Measurements from ENCODE around the gene STN1. TPM values are rescaled to one million over a fixed set of nuclear protein-coding genes. Genes with fewer than 3 reads are reported as not detected.

Gene STN1
- total RNA-seq, 1 experiment from 2014 or later, result 16.1 TPM

DNA sequence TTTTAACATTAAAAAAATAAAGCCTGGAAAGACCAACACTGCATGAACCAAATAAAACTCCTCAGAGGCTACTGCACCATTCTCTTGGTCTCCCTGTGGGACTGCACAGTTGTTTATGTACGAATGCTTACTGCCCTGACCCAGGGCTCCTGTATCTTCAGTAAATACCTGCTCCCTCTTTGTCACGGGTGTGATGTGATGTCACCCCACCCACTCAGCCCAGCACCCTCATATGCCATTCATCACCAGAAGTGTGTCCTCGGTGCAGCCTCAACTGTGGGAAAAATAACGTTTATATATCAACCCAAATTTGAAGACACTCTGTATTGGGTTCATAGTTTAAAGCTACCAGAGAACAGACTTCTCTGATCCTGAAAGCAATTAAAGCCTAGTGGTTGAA, 48.6 kb downstream of the STN1 start:
- no TSS peak for BruUV-seq (replicated peaks)
- no peak overlapping the region for H3K4me3 Mint-ChIP-seq (ENCODE audit: unreplicated experiment)
- no peaks in the 10 kb centered on the region for H3K4me1 ChIP-seq
- DNase-seq, result no peak
- TF ChIP-seq, protein P1, sequence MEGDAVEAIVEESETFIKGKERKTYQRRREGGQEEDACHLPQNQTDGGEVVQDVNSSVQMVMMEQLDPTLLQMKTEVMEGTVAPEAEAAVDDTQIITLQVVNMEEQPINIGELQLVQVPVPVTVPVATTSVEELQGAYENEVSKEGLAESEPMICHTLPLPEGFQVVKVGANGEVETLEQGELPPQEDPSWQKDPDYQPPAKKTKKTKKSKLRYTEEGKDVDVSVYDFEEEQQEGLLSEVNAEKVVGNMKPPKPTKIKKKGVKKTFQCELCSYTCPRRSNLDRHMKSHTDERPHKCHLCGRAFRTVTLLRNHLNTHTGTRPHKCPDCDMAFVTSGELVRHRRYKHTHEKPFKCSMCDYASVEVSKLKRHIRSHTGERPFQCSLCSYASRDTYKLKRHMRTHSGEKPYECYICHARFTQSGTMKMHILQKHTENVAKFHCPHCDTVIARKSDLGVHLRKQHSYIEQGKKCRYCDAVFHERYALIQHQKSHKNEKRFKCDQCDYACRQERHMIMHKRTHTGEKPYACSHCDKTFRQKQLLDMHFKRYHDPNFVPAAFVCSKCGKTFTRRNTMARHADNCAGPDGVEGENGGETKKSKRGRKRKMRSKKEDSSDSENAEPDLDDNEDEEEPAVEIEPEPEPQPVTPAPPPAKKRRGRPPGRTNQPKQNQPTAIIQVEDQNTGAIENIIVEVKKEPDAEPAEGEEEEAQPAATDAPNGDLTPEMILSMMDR (IDR thresholded peaks at IDR 0.05; ENCODE audit: insufficient read depth in 1 of 2, low read depth in 1 of 2, low read length in 1 of 2, severe bottlenecking in 1 of 2, unreplicated experiment in 1 of 2), result no peak
- ChIA-PET CTCF (no interaction called here), POLR2A (no interaction called here)
- no peaks in the 10 kb centered on the region for H3K27me3 ChIP-seq (replicated peaks; ENCODE audit: control insufficient read depth, insufficient read depth, low read length)
- no peak overlapping the region for H3K4me3 ChIP-seq (ENCODE audit: low read depth, low read length)
- H3K9me3 ChIP-seq, result peaks cover 13% of the 10 kb centered on the region
- peaks cover 6% of the 10 kb centered on the region for H3K36me3 Mint-ChIP-seq (ENCODE audit: insufficient read depth, unreplicated experiment)
- intact Hi-C loops (cut with micrococcal nuclease; ENCODE audit: unreplicated experiment), result no loop called here
- H3K27ac Mint-ChIP-seq (ENCODE audit: unreplicated experiment), result no peak overlapping the region
- peaks cover 12% of the 10 kb centered on the region for H3K4me1 Mint-ChIP-seq (ENCODE audit: low read depth, unreplicated experiment)
- H3K27me3 Mint-ChIP-seq (ENCODE audit: insufficient read depth, unreplicated experiment), result no peaks in the 10 kb centered on the region
- no peaks in the 10 kb centered on the region for H3K36me3 ChIP-seq (ENCODE audit: control insufficient read depth, insufficient read depth, low read length)
- H3K9me3 Mint-ChIP-seq (ENCODE audit: unreplicated experiment), result peaks cover 15% of the 10 kb centered on the region

- BruUV-seq (replicated peaks), result no TSS peak
- H3K27ac Mint-ChIP-seq (ENCODE audit: unreplicated experiment), result no peak overlapping the region
- TF ChIP-seq, protein P1 (IDR thresholded peaks at IDR 0.05; ENCODE audit: insufficient read depth in 1 of 2, low read depth in 1 of 2, low read length in 1 of 2, severe bottlenecking in 1 of 2, unreplicated experiment in 1 of 2), result no peak
- no peak overlapping the region for H3K4me3 ChIP-seq (ENCODE audit: low read depth, low read length)
- POLR2A ChIA-PET, result interaction anchor here (0.8 kb wide), 1 partner anchor 68 kb away, joined by 3 read pairs; no protein-coding TSS in a partner anchor
- CTCF ChIA-PET, result no interaction called here
- DNase-seq, result no peak
- no peaks in the 10 kb centered on the region for H3K36me3 ChIP-seq (ENCODE audit: control insufficient read depth, insufficient read depth, low read length)
- peaks cover 18% of the 10 kb centered on the region for H3K9me3 Mint-ChIP-seq (ENCODE audit: unreplicated experiment)
- intact Hi-C loops (cut with micrococcal nuclease; ENCODE audit: unreplicated experiment), result no loop called here
- H3K4me1 Mint-ChIP-seq (ENCODE audit: low read depth, unreplicated experiment), result peaks cover 12% of the 10 kb centered on the region
- peaks cover 6% of the 10 kb centered on the region for H3K36me3 Mint-ChIP-seq (ENCODE audit: insufficient read depth, unreplicated experiment)
- H3K27me3 ChIP-seq (replicated peaks; ENCODE audit: control insufficient read depth, insufficient read depth, low read length), result no peaks in the 10 kb centered on the region
- no peaks in the 10 kb centered on the region for H3K4me1 ChIP-seq
- H3K9me3 ChIP-seq, result peaks cover 18% of the 10 kb centered on the region
- no peak overlapping the region for H3K4me3 Mint-ChIP-seq (ENCODE audit: unreplicated experiment)
- no peaks in the 10 kb centered on the region for H3K27me3 Mint-ChIP-seq (ENCODE audit: insufficient read depth, unreplicated experiment)
Observed at GRCh38 chr10:103868200-103868599, 49.8 kb downstream of the STN1 start.

- H3K27me3 Mint-ChIP-seq (ENCODE audit: insufficient read depth, unreplicated experiment), result no peaks in the 10 kb centered on the region
- no peaks in the 10 kb centered on the region for H3K27me3 ChIP-seq (replicated peaks; ENCODE audit: control insufficient read depth, insufficient read depth, low read length)
- TF ChIP-seq, protein P1 (IDR thresholded peaks at IDR 0.05; ENCODE audit: insufficient read depth in 1 of 2, low read depth in 1 of 2, low read length in 1 of 2, severe bottlenecking in 1 of 2, unreplicated experiment in 1 of 2), result no peak
- H3K4me1 ChIP-seq, result no peaks in the 10 kb centered on the region
- BruUV-seq (replicated peaks), result no TSS peak
- no peak overlapping the region for H3K27ac Mint-ChIP-seq (ENCODE audit: unreplicated experiment)
- no peak overlapping the region for H3K4me3 ChIP-seq (ENCODE audit: low read depth, low read length)
- POLR2A ChIA-PET, result no interaction called here
- no peaks in the 10 kb centered on the region for H3K4me1 Mint-ChIP-seq (ENCODE audit: low read depth, unreplicated experiment)
- DNase-seq, result no peak
- no peaks in the 10 kb centered on the region for H3K36me3 Mint-ChIP-seq (ENCODE audit: insufficient read depth, unreplicated experiment)
- H3K9me3 ChIP-seq, result peaks cover 18% of the 10 kb centered on the region
- H3K36me3 ChIP-seq (ENCODE audit: control insufficient read depth, insufficient read depth, low read length), result no peaks in the 10 kb centered on the region
- no peak overlapping the region for H3K4me3 Mint-ChIP-seq (ENCODE audit: unreplicated experiment)
- intact Hi-C loops (cut with micrococcal nuclease; ENCODE audit: unreplicated experiment), result no loop called here
- peaks cover 18% of the 10 kb centered on the region for H3K9me3 Mint-ChIP-seq (ENCODE audit: unreplicated experiment)
- CTCF ChIA-PET, result interaction anchor here (0.7 kb wide), 1 partner anchor 32 kb away, joined by 3 read pairs; no protein-coding TSS in a partner anchor
Observed at GRCh38 chr10:103861505-103861904, 56.5 kb downstream of the STN1 start.
